ELF-1 (cell line): ENCODE data around the gene IQGAP2.

Source experiments
- DNase-seq: peaks from one replicate; pipeline ENCODE4 v3.0.0-alpha.2; 2016; ENCODE audit warnings: low read depth, low spot score

Gene IQGAP2

GRCh38 chr5:76685704-76686103 is 282.6 kb downstream of the IQGAP2 start:
- no peak for DNase-seq

- DNase-seq: no peak
Measured at GRCh38 chr5:76688212-76688611, 285.1 kb downstream of the IQGAP2 start.

- no peak for DNase-seq
Measured at GRCh38 chr5:76688836-76689235, 285.8 kb downstream of the IQGAP2 start.

- DNase-seq: no peak
Measured at GRCh38 chr5:76689321-76690036, 286.4 kb downstream of the IQGAP2 start.

- DNase-seq: no peak
Measured at GRCh38 chr5:76690037-76690679, 287.1 kb downstream of the IQGAP2 start.

- no peak for DNase-seq
Measured at GRCh38 chr5:76690704-76691466, 287.8 kb downstream of the IQGAP2 start.

GRCh38 chr5:76691467-76692273 is 288.6 kb downstream of the IQGAP2 start:
- peak; percentile 23 for DNase-seq

GRCh38 chr5:76692274-76692540 is 289.1 kb downstream of the IQGAP2 start:
- DNase-seq: no peak

- no peak for DNase-seq
Measured at GRCh38 chr5:76692651-76693050, 289.6 kb downstream of the IQGAP2 start.

GRCh38 chr5:76693141-76693540 is 290.1 kb downstream of the IQGAP2 start:
- DNase-seq: no peak

GRCh38 chr5:76694317-76694716 is 291.2 kb downstream of the IQGAP2 start:
- no peak for DNase-seq

- no peak for DNase-seq
Measured at GRCh38 chr5:76695346-76695745, 292.3 kb downstream of the IQGAP2 start.

- DNase-seq: no peak
Measured at GRCh38 chr5:76696251-76696650, 293.2 kb downstream of the IQGAP2 start.

GRCh38 chr5:76697670-76698069 is 294.6 kb downstream of the IQGAP2 start:
- no peak for DNase-seq

- DNase-seq: no peak
Measured at GRCh38 chr5:76700571-76700970, 297.5 kb downstream of the IQGAP2 start.

GRCh38 chr5:76701298-76701697 is 298.2 kb downstream of the IQGAP2 start:
- no peak for DNase-seq

GRCh38 chr5:76703707-76704106 is 300.6 kb downstream of the IQGAP2 start:
- no peak for DNase-seq

- no peak for DNase-seq
Measured at GRCh38 chr5:76704131-76704663, 301.1 kb downstream of the IQGAP2 start.

GRCh38 chr5:76705574-76705973 is 302.5 kb downstream of the IQGAP2 start:
- DNase-seq: no peak

- DNase-seq: no peak
Measured at GRCh38 chr5:76709762-76710161, 306.7 kb downstream of the IQGAP2 start.

GRCh38 chr5:76710991-76711390 is 307.9 kb downstream of the IQGAP2 start:
- DNase-seq: no peak
